ENCODE measurements around the gene OCLN.
"Not testable (repeated sequence)": the region's sequence is repeated elsewhere in the genome, so short reads cannot be mapped to it uniquely, and the experiment has no call there.

Gene OCLN

GRCh38 chr5:69491027-69491426 lies 1.6 kb upstream of the OCLN start:
- DNase-seq (ENCODE audit: low spot score), result no peak

GRCh38 chr5:69491838-69492390 lies 676 bp upstream of the OCLN start:
- DNase-seq (ENCODE audit: low spot score), result no peak

- peak; percentile 60 for DNase-seq (ENCODE audit: low spot score)
Observed at GRCh38 chr5:69492923-69493395, 369 bp downstream of the OCLN start.

GRCh38 chr5:69493396-69494133 lies 975 bp downstream of the OCLN start:
- peak; percentile 65 for DNase-seq (ENCODE audit: low spot score)

GRCh38 chr5:69494452-69494851 lies 1.9 kb downstream of the OCLN start:
- no peak for DNase-seq (ENCODE audit: low spot score)

- DNase-seq (ENCODE audit: low spot score), result no peak
Observed at GRCh38 chr5:69497006-69497520, 4.5 kb downstream of the OCLN start.

- no peak for DNase-seq (ENCODE audit: low spot score)
Observed at GRCh38 chr5:69498384-69498783, 5.8 kb downstream of the OCLN start.

- no peak for DNase-seq (ENCODE audit: low spot score)
Observed at GRCh38 chr5:69502367-69502766, 9.8 kb downstream of the OCLN start.

GRCh38 chr5:69502767-69503488 lies 10.3 kb downstream of the OCLN start:
- no peak for DNase-seq (ENCODE audit: low spot score)

GRCh38 chr5:69504036-69504435 lies 11.4 kb downstream of the OCLN start:
- no peak for DNase-seq (ENCODE audit: low spot score)

- no peak for DNase-seq (ENCODE audit: low spot score)
Observed at GRCh38 chr5:69505306-69505705, 12.7 kb downstream of the OCLN start.

- no peak for DNase-seq (ENCODE audit: low spot score)
Observed at GRCh38 chr5:69509212-69509611, 16.6 kb downstream of the OCLN start.

GRCh38 chr5:69510694-69511093 lies 18.1 kb downstream of the OCLN start:
- no peak for DNase-seq (ENCODE audit: low spot score)

- no peak for DNase-seq (ENCODE audit: low spot score)
Observed at GRCh38 chr5:69512740-69513260, 20.2 kb downstream of the OCLN start.

GRCh38 chr5:69515570-69515969 lies 23.0 kb downstream of the OCLN start:
- DNase-seq (ENCODE audit: low spot score), result not testable (repeated sequence)

- DNase-seq (ENCODE audit: low spot score), result no peak
Observed at GRCh38 chr5:69516769-69517168, 24.2 kb downstream of the OCLN start.

- DNase-seq (ENCODE audit: low spot score), result no peak
Observed at GRCh38 chr5:69517763-69518212, 25.2 kb downstream of the OCLN start.

- DNase-seq (ENCODE audit: low spot score), result no peak
Observed at GRCh38 chr5:69519285-69519684, 26.7 kb downstream of the OCLN start.

- no peak for DNase-seq (ENCODE audit: low spot score)
Observed at GRCh38 chr5:69522035-69522434, 29.4 kb downstream of the OCLN start.

- DNase-seq (ENCODE audit: low spot score), result no peak
Observed at GRCh38 chr5:69525490-69525889, 32.9 kb downstream of the OCLN start.

GRCh38 chr5:69526660-69527059 lies 34.1 kb downstream of the OCLN start:
- DNase-seq (ENCODE audit: low spot score), result no peak

- DNase-seq (ENCODE audit: low spot score), result no peak
Observed at GRCh38 chr5:69527128-69527770, 34.7 kb downstream of the OCLN start.

Data from D341Med (cell line).